Upper lobe of left lung (tissue), 6 donors: Measurements from ENCODE around the gene CFAP45. TPM values are rescaled to one million over a fixed set of nuclear protein-coding genes. Genes with fewer than 3 reads are reported as not detected.

ENCODE experiments used
- ATAC-seq, 2 donors: fragments of 200-7000 bp; cut with Tn5 transposase; one replicate each; pipeline ENCODE4 v1.9.1; 2022; ENCODE audit warnings: mild to moderate bottlenecking in 2 of 2, moderate library complexity in 2 of 2; ENCODE audit not compliant: low FRiP score in 2 of 2
- DNase-seq, 2 donors: peaks; one replicate each; pipeline ENCODE4 v3.0.0-alpha.2; 2019 to 2020
- H3K27ac ChIP-seq, 4 donors: fragments of 200-600 bp; sonication (generic); one replicate each; pipeline ENCODE4 v1.5.1; 2016 to 2019
- H3K27me3 ChIP-seq, 4 donors: fragments of 200-600 bp; sonication (generic); one replicate each; pipeline ENCODE4 v1.5.1; 2017 to 2019
- H3K36me3 ChIP-seq, 4 donors: fragments of 200-600 bp; sonication (generic); one replicate each; pipeline ENCODE4 v1.5.1; 2016 to 2019
- H3K4me1 ChIP-seq, 4 donors: fragments of 200-600 bp; sonication (generic); one replicate each; pipeline ENCODE4 v1.5.1; 2018 to 2019
- H3K4me3 ChIP-seq, 4 donors: fragments of 200-600 bp; sonication (generic); one replicate each; pipeline ENCODE4 v1.5.1; 2017 to 2019; ENCODE audit warnings: mild to moderate bottlenecking in 2 of 4, moderate library complexity in 1 of 4
- H3K9me3 ChIP-seq, 4 donors: fragments of 200-600 bp; sonication (generic); one replicate each; pipeline ENCODE4 v1.5.1; 2018 to 2019
- CTCF ChIP-seq, 6 experiments: fragments of 450-650 bp in 4 of 6; fragments of 200-600 bp in 2 of 6; sonication (generic) in 2 of 6; IDR thresholded peaks; one replicate each; pipeline ENCODE4 v1.5.1; 2016 to 2019; ENCODE audit warnings: antibody characterized with exemption in 6 of 6
- EP300 ChIP-seq, 4 donors: sonication (generic); formaldehyde crosslinking; IDR thresholded peaks; one replicate each; pipeline ENCODE4 v1.5.1; 2017; ENCODE audit warnings: antibody characterized with exemption in 4 of 4, control low read depth in 2 of 4
- POLR2A ChIP-seq, 4 donors: fragments of 450-650 bp; IDR thresholded peaks; one replicate each; pipeline ENCODE4 v1.5.1; 2016 to 2017; ENCODE audit warnings: antibody characterized with exemption in 4 of 4, mild to moderate bottlenecking in 2 of 4
- POLR2AphosphoS5 ChIP-seq, 2 donors: sonication (generic); formaldehyde crosslinking; IDR thresholded peaks; one replicate each; pipeline ENCODE4 v1.5.1; 2017; ENCODE audit warnings: antibody characterized with exemption in 2 of 2
- WGBS, 2 donors: methylation state at CpG; one replicate each; pipeline ENCODE4 v1.1.5; 2017 to 2018; 5-methylcytosine and 5-hydroxymethylcytosine counted together
- total RNA-seq, 6 donors: library from RNA; depleted of rRNA in 4 of 6; stranded (reverse); fragments of >200 nt in 4 of 6; gene quantifications; one replicate each; pipeline versions ENCODE4 v1.1.0 to v1.2.1, GENCODE V29; 2016 to 2021
- donor health status: DM: no; HTN: no; CAD: no; lungs with moderate emphysema.
- donor health status: DM: no; HTN: yes; CAD: no; lungs with severe emphysema.

The CFAP45 gene
- total RNA-seq, 6 donors from 2014 or later: 1.2 to 34.6 (median 9.0) TPM

DNA sequence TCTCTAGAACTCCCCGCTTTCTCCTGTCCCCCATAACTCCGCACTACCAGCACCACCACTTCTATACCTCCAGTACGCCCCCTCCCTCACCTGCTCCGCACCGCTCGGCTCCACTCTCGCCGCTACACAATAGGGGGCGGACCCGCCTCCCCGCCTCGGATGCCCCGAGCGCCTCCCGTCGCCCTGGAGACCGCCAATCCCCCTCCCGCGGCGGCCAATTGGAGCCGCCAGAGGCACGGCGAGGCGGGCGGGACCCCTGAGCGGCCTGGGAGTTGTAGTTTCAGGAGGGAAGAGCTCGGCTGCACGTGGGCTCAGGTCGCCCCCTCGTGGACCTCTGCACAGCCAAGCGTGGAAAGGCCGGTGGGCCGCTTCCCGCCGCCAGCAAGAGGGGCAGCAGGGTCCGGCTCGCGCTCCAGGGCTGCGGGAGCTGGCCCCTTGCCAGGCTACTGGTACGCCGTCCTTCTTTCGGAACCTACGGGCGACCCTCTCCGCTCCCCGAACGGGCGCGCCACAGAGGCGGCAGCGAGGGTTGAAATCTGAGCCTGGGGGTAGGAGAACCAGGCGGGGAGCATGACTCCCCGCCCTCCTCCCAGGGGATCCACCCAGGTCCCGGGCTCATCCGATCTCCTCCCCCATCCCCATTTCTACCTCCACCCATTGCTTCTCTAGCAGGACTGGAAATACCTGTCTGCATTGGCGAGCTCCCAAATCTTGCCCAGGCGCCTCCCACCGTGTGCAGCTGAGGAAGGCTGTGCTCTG is 45.7 kb upstream of the CFAP45 start, which contains the start of gene IGSF9:
Gene IGSF9 (minus strand): TSS at position 131 of the 759 bp plus-strand sequence. CDS start 2,159 bp downstream, outside the sequence.
- 3 to 4% methylated on average over 17 to 41 of the region's 58 CpGs for WGBS, 2 donors
- peak; percentile 74 to 92 for ATAC-seq
- H3K27ac ChIP-seq: peak within 1 kb of the TSS in 1 of 4 donors; percentile 65
- H3K36me3 ChIP-seq: no peaks in the 10 kb centered on the region
- TF ChIP-seq EP300 (IDR thresholded peaks at IDR 0.05) (no peak), POLR2A (IDR thresholded peaks at IDR 0.05) (no peak), CTCF (IDR thresholded peaks at IDR 0.05) (peak; percentile 48 to 78 (median 60)), POLR2AphosphoS5 (IDR thresholded peaks at IDR 0.05) (peak in 1 of 2 donors; percentile 12)
- peak within 1 kb of the TSS; percentile 20 to 52 (median 47) for H3K4me3 ChIP-seq
- peaks cover 12 to 20% (median 16%) of the 10 kb centered on the region in 4 donors for H3K4me1 ChIP-seq
- H3K27me3 ChIP-seq: peaks cover 0 to 8% (median 0%) of the 10 kb centered on the region in 4 donors
- no peaks in the 10 kb centered on the region for H3K9me3 ChIP-seq
- peak; percentile 82 to 94 for DNase-seq

GRCh38 chr1:159944623-159945455 is 44.9 kb upstream of the CFAP45 start:
- Histone ChIP-seq H3K27ac (no peak overlapping the region), H3K36me3 (no peaks in the 10 kb centered on the region), H3K9me3 (no peaks in the 10 kb centered on the region), H3K27me3 (peaks cover 0 to 8% (median 0%) of the 10 kb centered on the region in 4 donors), H3K4me1 (peaks cover 12 to 20% (median 16%) of the 10 kb centered on the region in 4 donors), H3K4me3 (peak overlapping the region in 3 of 4 donors; percentile 44 to 52 (median 50))
- ATAC-seq (no peak), DNase-seq (no peak)
- TF ChIP-seq POLR2AphosphoS5 (IDR thresholded peaks at IDR 0.05): no peak
- 32 to 41% methylated on average over 11 of the region's 11 CpGs for WGBS, 2 donors

- ATAC-seq (no peak), DNase-seq (peak in 1 of 2 donors; percentile 41)
- H3K4me1 ChIP-seq: peaks cover 12 to 17% (median 15%) of the 10 kb centered on the region in 4 donors
- no peaks in the 10 kb centered on the region for H3K9me3 ChIP-seq
- H3K27ac ChIP-seq: no peak overlapping the region
- TF ChIP-seq CTCF (IDR thresholded peaks at IDR 0.05) (no peak), POLR2A (IDR thresholded peaks at IDR 0.05) (no peak), EP300 (IDR thresholded peaks at IDR 0.05) (no peak), POLR2AphosphoS5 (IDR thresholded peaks at IDR 0.05) (no peak)
- H3K4me3 ChIP-seq: no peak overlapping the region
- H3K27me3 ChIP-seq: peaks cover 0 to 8% (median 0%) of the 10 kb centered on the region in 4 donors
- WGBS, 2 donors: 79% methylated on average over 8 to 9 of the region's 9 CpGs
- H3K36me3 ChIP-seq: no peaks in the 10 kb centered on the region
These were observed 44.1 kb upstream of the CFAP45 start for GRCh38 chr1:159943908-159944622.

DNA sequence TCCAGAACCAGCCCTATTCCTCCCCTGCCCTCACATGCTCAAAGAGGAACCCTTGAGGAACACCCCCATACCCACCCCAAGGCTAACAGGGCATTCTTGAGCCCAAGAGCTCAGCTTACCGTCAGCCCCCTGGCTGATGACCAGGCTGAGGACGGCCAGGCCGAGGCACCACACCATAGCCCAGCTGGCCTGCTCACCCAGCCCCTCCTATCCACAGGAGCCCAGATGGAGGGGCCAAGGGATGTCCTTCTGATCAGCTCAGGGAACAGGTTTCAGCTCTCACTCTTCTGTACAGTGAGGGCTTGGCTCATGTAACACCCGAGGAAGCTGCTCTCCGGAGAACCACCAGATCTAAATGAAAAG is 43.3 kb upstream of the CFAP45 start:
- no peak overlapping the region for H3K27ac ChIP-seq
- peaks cover 12 to 22% (median 15%) of the 10 kb centered on the region in 4 donors for H3K4me1 ChIP-seq
- WGBS, 2 donors: 73 to 88% methylated on average over 5 of the region's 5 CpGs
- H3K36me3 ChIP-seq: no peaks in the 10 kb centered on the region
- H3K4me3 ChIP-seq: no peak overlapping the region
- DNase-seq (no peak), ATAC-seq (no peak)
- TF ChIP-seq CTCF (IDR thresholded peaks at IDR 0.05) (no peak), POLR2AphosphoS5 (IDR thresholded peaks at IDR 0.05) (no peak)
- H3K27me3 ChIP-seq: peaks cover 0 to 8% (median 0%) of the 10 kb centered on the region in 4 donors
- H3K9me3 ChIP-seq: no peaks in the 10 kb centered on the region
